ENCODE results near the gene CTBP1.

The CTBP1 gene

DNA sequence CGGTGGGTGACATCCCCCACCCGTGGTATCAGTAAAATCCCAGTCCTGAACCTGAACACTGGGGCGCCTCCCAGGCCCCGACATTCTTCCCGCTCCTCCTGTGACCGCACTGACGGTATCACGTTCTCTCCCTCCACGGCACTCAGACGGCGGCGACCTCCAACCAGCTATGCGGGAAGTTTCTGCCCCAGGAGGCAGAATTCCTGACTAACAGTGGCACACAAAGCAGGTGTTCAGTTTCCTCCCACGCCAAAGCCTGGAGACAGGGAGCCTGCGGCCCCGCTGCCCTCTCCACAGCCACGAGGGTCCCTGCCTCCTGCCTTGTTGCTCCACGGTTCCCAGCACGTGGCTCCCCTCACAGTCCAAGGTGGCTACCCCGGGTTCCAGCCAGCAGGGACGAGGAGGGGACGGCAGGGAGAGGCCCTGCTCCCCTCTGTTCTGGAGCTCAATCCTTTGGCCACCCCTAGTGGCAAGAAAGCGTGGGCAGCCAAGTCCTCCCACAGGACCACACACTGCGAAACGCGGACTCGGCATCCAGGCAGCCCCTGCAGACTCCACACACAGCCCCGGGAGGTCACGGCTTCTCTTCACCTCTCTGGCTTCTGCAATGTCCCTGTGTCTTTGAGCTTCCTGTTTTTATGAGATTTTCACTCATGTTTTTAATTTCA, 15.2 kb downstream of the CTBP1 start:
- TF ChIP-seq GATA1 (IDR thresholded peaks at IDR 0.05; ENCODE audit: low read depth, low read length) (no peak), POLR2A (IDR thresholded peaks at IDR 0.05; ENCODE audit: low read length) (no peak)
- no peak for DNase-seq

DNA sequence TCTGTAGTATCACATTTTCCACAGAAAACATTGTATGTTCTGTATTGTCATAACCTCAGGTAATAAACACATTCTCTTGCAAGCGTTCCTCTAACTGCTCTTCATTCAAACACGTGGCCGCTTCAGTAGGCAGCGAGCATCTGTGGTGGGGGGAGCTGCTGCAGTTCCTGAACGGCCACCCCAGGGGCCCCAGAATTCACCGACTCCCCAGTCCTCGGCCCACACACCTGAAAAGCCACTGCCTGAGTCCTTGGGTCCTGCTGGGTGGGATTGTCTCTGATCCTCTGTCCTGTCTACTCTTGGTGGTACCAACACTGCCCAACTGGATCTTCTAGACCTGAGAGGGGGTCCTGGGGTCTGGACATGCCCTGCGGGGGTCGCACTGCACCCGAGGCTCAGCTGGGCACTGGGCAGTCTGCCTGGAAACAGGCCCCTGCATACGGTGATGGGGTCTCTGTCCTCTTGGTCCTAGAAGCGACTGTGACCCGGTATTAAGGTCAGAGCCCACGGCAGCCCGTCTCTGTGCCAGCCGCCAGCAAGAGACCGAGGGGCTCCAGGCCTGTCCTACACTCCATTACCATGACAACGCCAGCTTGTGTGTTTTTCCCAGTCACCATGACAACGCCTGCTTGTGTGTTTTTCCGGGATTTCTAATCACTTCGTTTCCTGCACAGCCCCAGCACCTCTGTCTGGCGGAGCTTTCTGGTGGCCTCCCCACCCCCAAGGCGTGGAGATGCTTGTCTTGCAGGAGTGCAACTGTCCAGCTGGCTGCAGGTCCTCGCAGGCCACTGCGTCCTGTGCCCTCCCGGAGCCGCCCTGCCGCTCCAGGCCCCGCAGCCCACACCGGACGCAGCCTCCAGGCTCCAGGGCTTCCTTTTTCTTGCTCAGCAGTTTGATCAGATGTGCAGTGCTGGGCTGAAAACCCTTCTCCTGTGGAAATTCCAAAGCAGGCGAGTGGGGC, 16.0 kb downstream of the CTBP1 start:
- peak in 1 of 2 experiments; percentile 18 for DNase-seq
- no peak for TF ChIP-seq GATA1 (IDR thresholded peaks at IDR 0.05; ENCODE audit: low read depth, low read length)
- TF ChIP-seq POLR2A (IDR thresholded peaks at IDR 0.05; ENCODE audit: low read length): no peak

DNA sequence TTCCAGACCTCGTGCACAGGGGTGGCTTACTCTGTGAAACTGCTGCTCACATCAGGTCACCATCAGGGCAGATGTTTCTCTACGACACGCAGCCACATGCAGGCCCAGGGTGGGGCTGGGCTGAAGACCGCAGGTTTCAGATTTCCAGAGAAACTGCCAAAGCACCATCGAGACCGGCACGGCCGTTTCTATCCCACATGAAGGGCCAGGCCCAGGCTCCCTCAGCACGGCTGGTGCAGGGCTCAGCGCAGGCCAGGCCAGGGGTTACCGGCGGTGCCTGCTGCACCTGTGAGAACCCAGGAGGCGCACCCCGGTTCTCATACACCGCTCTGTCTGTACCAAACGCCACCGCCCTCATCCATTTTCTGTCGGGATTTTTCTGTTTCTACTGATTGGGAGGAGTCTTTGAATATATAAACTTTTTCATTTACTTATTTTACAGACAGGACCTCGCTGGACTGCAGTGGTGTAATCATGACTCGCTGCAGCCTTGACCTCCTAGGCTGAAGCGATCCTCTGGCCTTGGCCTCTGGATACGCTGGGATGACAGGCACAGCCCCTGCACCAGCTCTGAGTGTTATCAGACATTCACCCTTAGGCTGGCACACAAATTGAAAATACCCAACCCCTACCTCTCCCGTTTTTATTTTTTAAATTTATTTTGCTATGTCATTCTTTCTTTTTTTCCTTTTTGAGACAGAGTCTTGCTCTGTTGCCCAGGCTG, 17.1 kb downstream of the CTBP1 start:
- TF ChIP-seq POLR2A (IDR thresholded peaks at IDR 0.05; ENCODE audit: low read length) (no peak), GATA1 (IDR thresholded peaks at IDR 0.05; ENCODE audit: low read depth, low read length) (no peak)
- no peak for DNase-seq

DNA sequence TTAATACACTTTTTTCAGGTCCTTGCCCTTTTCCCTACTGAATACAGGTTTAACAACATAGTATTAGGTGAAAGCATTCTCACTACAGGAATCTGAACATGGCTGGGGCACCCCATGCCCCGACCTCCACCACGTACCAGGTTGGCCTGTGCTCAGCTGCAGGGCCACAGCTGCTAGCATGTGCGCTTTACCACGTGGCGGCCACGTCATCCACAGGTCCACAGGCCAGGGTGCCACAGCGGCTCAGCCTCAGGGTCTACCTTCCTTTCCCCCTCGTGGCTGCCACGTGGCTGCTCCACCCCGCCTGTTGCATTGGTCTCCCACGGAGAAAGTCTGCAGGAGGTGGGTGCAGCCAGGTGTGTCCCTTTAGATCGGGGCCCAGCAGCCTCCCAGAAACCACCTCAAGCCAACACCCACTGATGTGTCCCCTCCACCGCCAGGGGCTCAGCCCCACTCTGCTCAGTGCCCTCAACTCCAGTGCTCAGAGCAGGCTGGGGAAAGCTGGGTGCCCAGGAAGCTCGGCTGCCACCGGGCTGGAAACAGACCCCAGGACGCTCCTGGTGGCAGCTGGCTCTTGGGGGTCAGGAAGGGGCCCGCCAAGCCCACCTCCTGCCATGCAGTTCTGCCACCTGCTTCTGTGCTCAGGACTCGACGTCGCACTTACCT, 17.8 kb downstream of the CTBP1 start:
- no peak for DNase-seq
- TF ChIP-seq GATA1 (IDR thresholded peaks at IDR 0.05; ENCODE audit: low read depth, low read length): no peak

DNA sequence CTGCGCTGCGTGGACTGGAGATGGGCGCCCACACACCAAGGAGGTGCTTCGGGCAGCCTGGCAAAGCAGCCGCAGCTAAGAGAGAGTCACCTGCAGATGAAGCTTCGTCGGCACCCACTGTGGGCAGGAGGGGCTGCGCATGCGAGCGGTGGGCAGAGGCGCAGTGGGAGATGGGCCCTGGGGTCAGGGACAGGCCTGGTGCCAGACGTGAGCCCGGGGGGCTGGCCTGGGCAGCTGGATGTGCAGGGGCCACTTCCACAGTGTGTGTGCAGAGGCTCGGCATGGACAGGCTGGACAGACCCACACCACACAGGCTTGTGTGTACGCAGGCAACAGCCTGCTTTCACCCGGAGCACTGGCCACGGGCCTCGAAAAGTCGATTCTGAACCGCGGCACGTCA, 18.6 kb downstream of the CTBP1 start:
- DNase-seq: no peak
- no peak for TF ChIP-seq POLR2A (IDR thresholded peaks at IDR 0.05; ENCODE audit: low read length)
- no peak for TF ChIP-seq GATA1 (IDR thresholded peaks at IDR 0.05; ENCODE audit: low read depth, low read length)

DNA sequence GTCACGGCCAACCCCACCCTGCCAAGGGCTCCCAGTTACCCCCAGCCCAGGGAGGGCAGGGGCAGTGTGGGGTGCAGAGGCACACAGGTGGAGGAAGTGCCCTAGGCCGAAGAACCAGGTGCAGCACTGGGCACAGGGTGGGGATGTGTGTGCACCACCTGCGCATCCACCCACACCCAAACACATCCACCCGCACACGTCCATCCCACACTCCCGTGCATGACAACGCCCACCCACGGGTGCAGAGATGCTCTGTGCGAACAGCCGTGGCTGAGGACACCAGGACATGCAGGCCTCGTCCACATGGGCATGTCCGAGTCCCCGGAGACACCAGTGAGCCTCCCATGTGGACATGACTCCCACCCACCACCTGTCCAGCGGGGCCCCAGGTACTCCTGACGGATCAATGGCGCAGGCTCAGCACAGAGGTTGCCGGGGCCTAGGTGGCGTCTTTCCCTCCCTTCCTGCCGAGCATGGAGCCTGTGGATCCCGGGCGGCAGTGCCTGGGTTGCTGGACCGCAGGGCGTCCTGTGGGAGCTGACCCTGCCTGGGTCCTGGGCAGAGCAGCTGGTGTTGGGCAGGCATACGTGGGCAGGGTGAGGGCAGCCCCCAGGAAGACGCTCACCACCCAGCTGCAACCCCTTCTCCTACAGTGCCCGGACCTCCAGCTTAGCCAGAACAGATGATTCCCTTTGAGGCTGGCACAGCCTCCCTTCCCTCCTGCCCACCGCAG, 19.6 kb downstream of the CTBP1 start:
- no peak for DNase-seq

DNA sequence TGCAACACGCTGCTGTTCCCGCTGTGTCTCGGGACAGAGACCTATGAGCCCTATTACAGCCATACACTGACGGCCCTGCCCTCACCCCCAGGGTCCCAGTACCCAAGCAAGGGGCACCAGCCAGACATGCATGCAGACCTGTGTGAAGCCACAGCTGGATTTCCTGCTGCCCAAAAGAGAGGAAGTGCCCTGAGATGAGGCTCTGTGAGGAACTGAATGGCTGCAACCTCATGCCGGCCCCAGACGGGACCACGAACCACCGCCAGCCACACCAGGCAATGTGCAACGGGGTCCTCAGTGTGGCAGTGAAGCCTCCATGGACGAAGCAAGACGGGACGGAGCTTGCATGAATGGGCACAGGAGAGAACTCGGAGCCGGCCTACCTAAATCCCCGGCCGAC, 21.1 kb downstream of the CTBP1 start:
- TF ChIP-seq GATA1 (IDR thresholded peaks at IDR 0.05; ENCODE audit: low read depth, low read length) (no peak), POLR2A (IDR thresholded peaks at IDR 0.05; ENCODE audit: low read length) (no peak)
- DNase-seq: no peak

More for the DNA sequence above, 19.6 kb downstream of the CTBP1 start:
- no peak for TF ChIP-seq GATA1 (IDR thresholded peaks at IDR 0.05; ENCODE audit: low read depth, low read length)
- TF ChIP-seq POLR2A (IDR thresholded peaks at IDR 0.05; ENCODE audit: low read length): no peak

DNA sequence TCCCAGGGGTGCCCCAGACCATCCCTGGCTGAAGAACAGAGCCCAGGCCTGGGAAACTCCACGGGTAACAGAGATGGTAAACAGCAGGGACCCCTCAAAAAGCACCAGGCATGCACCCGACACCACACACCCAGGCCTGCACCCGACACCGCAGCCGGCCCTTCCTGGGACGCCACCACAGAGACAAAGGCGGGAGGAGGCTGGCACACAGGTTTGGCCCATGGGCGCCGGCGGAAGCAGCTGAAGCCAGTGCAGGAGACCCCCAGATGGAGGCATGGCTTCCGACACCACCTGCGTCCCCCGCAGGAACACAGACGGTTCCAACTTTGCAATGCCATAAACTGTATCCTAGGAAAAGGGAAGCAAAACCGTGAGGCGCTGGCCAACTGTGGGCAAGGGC, 22.3 kb downstream of the CTBP1 start:
- no peak for TF ChIP-seq POLR2A (IDR thresholded peaks at IDR 0.05; ENCODE audit: low read length)
- TF ChIP-seq GATA1 (IDR thresholded peaks at IDR 0.05; ENCODE audit: low read depth, low read length): no peak

GRCh38 chr4:1226144-1226481, 22.8 kb downstream of the CTBP1 start:
- DNase-seq: no peak
- TF ChIP-seq POLR2A (IDR thresholded peaks at IDR 0.05; ENCODE audit: low read length) (no peak), GATA1 (IDR thresholded peaks at IDR 0.05; ENCODE audit: low read depth, low read length) (no peak)

More for the DNA sequence above, 22.3 kb downstream of the CTBP1 start:
- DNase-seq: no peak

DNA sequence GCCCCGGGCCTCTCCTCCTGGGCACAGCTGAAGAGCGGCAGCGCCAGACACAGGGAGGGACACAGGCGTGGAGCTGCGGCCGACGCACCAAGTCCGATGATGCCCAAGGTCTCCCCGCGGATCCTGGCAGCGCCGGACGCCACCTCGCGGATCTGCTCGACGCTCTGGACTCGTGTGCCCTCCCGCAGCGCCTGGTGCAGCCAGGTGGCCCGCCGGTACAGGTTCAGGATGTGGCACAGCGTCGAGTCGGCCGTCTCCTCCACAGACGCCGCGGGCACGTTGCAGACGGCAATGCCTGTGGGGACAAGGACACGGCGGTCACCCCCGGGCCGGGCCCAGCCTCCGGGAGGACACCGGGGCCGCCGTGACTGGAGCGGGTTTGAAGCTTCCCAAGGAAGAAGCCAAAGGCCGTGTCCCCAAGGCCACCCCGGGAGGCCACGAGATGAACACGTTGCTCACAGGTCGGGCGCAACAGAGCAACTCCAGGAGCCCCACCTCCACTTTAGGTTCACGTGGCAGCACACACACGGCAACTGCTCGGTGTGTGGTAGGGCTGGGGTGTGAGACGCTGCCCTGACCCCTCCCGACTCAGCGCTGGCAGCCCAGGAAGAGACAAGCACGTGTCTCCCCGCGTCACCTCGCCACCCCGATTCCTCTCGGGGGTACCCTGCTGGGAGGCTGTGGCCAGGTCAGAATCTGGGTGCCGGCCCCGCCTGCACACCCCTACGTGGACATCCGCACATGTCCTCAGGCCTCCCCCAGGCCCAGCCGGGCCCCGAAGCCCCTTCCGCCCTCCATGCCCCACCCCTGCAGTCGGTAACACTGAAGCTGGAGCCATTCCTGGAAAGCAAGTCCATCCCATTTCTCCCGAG, 23.4 kb downstream of the CTBP1 start:
- no peak for DNase-seq
- TF ChIP-seq GATA1 (IDR thresholded peaks at IDR 0.05; ENCODE audit: low read depth, low read length) (no peak), POLR2A (IDR thresholded peaks at IDR 0.05; ENCODE audit: low read length) (no peak)

DNA sequence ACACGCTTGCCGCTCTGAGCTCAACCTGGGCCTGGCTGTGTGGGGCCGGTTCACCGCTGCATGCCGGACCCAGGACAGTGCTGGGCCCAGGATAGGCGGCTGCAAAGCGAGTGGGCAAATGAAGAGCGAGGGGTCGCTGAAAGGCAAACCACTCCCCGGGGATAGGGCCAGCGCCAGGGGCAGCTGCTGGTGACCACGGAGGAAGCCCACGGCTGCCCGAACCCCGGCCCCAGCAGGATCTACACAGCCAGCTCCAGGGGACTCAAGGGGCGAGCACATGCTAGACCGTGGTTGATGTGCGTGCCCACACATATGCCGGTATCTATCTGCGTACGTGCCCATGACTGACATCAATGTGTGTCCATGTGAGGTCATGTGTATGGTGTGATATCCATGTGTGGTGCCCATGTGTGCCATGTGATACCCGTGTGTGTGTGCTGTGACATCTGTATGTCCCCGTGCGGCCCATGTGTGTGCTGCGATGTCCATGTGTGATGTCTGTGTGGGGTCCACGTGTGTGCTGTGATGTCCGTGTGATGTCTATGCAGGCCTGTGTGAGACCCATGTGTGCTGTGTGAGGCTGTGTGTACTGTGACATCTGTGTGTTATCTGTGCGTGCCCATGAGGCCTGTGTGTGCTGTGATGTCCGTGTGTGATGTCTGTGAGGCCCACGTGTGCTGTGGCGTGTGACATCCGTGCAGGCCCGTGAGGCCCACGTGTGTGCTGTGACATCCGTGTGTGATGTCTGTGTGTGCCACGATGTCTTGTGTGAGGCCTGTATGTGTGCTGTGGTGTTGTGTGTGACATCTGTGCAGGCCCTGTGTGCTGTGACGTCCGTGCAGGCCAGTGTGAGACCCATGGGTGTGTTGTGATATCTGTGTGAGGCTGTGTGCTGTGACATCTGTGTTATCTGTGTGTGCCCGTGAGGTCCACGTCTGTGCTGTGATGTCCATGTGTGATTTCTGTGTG, 24.8 kb downstream of the CTBP1 start:
- TF ChIP-seq POLR2A (IDR thresholded peaks at IDR 0.05; ENCODE audit: low read length) (no peak), GATA1 (IDR thresholded peaks at IDR 0.05; ENCODE audit: low read depth, low read length) (no peak)

More for the DNA sequence above, 24.8 kb downstream of the CTBP1 start:
- no peak for DNase-seq

Data from erythroblast (primary cell).